ENCODE results near the gene VPS35. TPM values are rescaled to one million over a fixed set of nuclear protein-coding genes. Genes with fewer than 3 reads are reported as not detected.

The VPS35 gene
- total and polyA plus RNA-seq, 2 of the 13 experiments (the other 11 are each of a cell fraction or from before 2014, with no cell fraction given): 30.7 to 136 TPM

DNA sequence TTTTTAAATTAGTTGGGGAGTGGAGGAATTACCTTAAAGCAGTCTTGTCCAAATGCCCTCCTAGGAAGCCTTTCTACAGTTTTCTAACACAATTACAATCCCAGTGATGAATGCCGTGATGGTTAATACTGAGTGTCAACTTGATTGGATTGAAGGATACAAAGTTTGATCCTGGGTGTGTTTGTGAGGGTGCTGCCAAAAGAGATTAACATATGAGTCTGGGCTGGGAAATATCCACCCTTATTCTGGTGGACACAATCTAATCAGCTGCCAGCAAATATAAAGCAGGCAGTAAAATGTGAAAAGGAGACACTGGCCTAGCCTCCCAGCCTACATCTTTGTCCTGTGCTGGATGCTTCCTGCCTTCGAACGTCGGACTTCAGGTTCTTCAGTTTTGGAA lies 12.6 kb upstream of the VPS35 start:
- BruUV-seq (replicated peaks): no TSS peak
- FAIRE-seq (no peak), ATAC-seq (no peak), DNase-seq (ENCODE audit: low spot score) (no peak)
- CTCF ChIA-PET (ENCODE audit: low intra/inter-chr PET ratio, low total read pairs): no interaction called here
- POLR2A ChIA-PET: no interaction called here
- Histone ChIP-seq H3K4me1 (ENCODE audit: insufficient read depth, low read length) (peaks cover 4% of the 10 kb centered on the region), H3K27me3 (ENCODE audit: control insufficient read depth in 1 of 2, insufficient read depth in 2 of 2, low read length in 2 of 2) (no peaks in the 10 kb centered on the region), H3K27ac (ENCODE audit: extremely low read length, insufficient read depth, low read length) (no peak overlapping the region), H4K20me1 (ENCODE audit: insufficient read depth, low read length) (no peaks in the 10 kb centered on the region), H3K79me2 (ENCODE audit: insufficient read depth, low read length) (no peaks in the 10 kb centered on the region), H3K9ac (ENCODE audit: insufficient read depth, low read depth, low read length) (no peak overlapping the region), H3K4me3 (replicated peaks in 1 of 3; ENCODE audit: insufficient read depth in 1 of 3, low read depth in 2 of 3, low read length in 3 of 3) (no peak overlapping the region), H3K36me3 (replicated peaks in 1 of 2; ENCODE audit: control insufficient read depth in 1 of 2, insufficient read depth in 2 of 2, low read length in 2 of 2) (peaks cover 7 to 15% of the 10 kb centered on the region in 2 experiments; a peak in 4 of 5 replicates), H3K4me2 (ENCODE audit: low read depth, low read length) (no peak overlapping the region), H2AFZ (ENCODE audit: low read length) (no peak overlapping the region), H3K9me3 (ENCODE audit: low read length) (no peaks in the 10 kb centered on the region)
- in situ Hi-C loops (cut with HindIII; ENCODE audit: extremely low pct_ligation_motif_present, low pct_unique_long_range_greater_than_20kb): no loop called here
- intact Hi-C loops (cut with micrococcal nuclease; ENCODE audit: unreplicated experiment): no loop called here
- 96% methylated on average over 4 of the region's 4 CpGs for WGBS (ENCODE audit: low lambda C conversion rate)
- TF ChIP-seq HMGXB3 (CRISPR knock-in tag; IDR thresholded peaks at IDR 0.05; ENCODE audit: borderline replicate concordance) (no peak), DZIP1 (CRISPR knock-in tag; IDR thresholded peaks at IDR 0.05) (no peak), ZNF317 (CRISPR knock-in tag; IDR thresholded peaks at IDR 0.05) (no peak), ZNF160 (CRISPR knock-in tag; IDR thresholded peaks at IDR 0.05) (no peak), ZNF724P (CRISPR knock-in tag; IDR thresholded peaks at IDR 0.05; ENCODE audit: borderline replicate concordance) (no peak), ERF (CRISPR knock-in tag; IDR thresholded peaks at IDR 0.05) (no peak), ZMYM2 (CRISPR knock-in tag; IDR thresholded peaks at IDR 0.05) (no peak), TEAD3 (CRISPR knock-in tag; optimal IDR thresholded peaks at IDR 0.05; ENCODE audit: borderline replicate concordance) (no peak), TBX2 (CRISPR knock-in tag; IDR thresholded peaks at IDR 0.05; ENCODE audit: borderline replicate concordance) (no peak), AHDC1 (CRISPR knock-in tag; IDR thresholded peaks at IDR 0.05; ENCODE audit: borderline replicate concordance) (no peak), ZNF274 (CRISPR knock-in tag; IDR thresholded peaks at IDR 0.05) (no peak)
